ENCODE measurements around the gene CIBAR2.
A peak's percentile ranks its signal among the peaks of the same experiment; 100 is the strongest.
"Not testable (repeated sequence)": the region's sequence is repeated elsewhere in the genome, so short reads cannot be mapped to it uniquely, and the experiment has no call there.

The CIBAR2 gene

GRCh38 chr16:85057212-85057889 is 54.9 kb downstream of the CIBAR2 start:
- Histone ChIP-seq H3K9ac (ENCODE audit: low read length) (no peak overlapping the region), H2AFZ (ENCODE audit: low read depth, low read length) (no peak overlapping the region), H3K27me3 (ENCODE audit: low read depth, low read length) (peaks cover 38% of the 10 kb centered on the region), H3K9me3 (ENCODE audit: insufficient read depth, low read length) (no peaks in the 10 kb centered on the region), H3K36me3 (replicated peaks; ENCODE audit: low read depth, low read length) (no peaks in the 10 kb centered on the region), H3K4me2 (ENCODE audit: low read length) (no peak overlapping the region), H3K79me2 (ENCODE audit: low read length) (no peaks in the 10 kb centered on the region), H3K27ac (ENCODE audit: low read length) (no peak overlapping the region), H3K4me3 (ENCODE audit: low read length) (no peak overlapping the region), H4K20me1 (ENCODE audit: insufficient read depth, low read length) (no peaks in the 10 kb centered on the region), H3K4me1 (ENCODE audit: low read length) (peaks cover 9% of the 10 kb centered on the region)
- TF ChIP-seq EZH2phosphoT487 (IDR thresholded peaks at IDR 0.05; ENCODE audit: low read depth), result no peak
- TF ChIP-seq, protein P1, sequence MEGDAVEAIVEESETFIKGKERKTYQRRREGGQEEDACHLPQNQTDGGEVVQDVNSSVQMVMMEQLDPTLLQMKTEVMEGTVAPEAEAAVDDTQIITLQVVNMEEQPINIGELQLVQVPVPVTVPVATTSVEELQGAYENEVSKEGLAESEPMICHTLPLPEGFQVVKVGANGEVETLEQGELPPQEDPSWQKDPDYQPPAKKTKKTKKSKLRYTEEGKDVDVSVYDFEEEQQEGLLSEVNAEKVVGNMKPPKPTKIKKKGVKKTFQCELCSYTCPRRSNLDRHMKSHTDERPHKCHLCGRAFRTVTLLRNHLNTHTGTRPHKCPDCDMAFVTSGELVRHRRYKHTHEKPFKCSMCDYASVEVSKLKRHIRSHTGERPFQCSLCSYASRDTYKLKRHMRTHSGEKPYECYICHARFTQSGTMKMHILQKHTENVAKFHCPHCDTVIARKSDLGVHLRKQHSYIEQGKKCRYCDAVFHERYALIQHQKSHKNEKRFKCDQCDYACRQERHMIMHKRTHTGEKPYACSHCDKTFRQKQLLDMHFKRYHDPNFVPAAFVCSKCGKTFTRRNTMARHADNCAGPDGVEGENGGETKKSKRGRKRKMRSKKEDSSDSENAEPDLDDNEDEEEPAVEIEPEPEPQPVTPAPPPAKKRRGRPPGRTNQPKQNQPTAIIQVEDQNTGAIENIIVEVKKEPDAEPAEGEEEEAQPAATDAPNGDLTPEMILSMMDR (IDR thresholded peaks at IDR 0.05; ENCODE audit: low read depth, low read length), result 0 out of 2 replicates have a peak, but pooled peaks have one; percentile 6

GRCh38 chr16:85056211-85056748 is 56.0 kb downstream of the CIBAR2 start:
- no peaks in the 10 kb centered on the region for H3K79me2 ChIP-seq (ENCODE audit: low read length)
- no peak for TF ChIP-seq EZH2phosphoT487 (IDR thresholded peaks at IDR 0.05; ENCODE audit: low read depth)
- TF ChIP-seq, protein P1 (IDR thresholded peaks at IDR 0.05; ENCODE audit: low read depth, low read length), result peak; percentile 24

DNA sequence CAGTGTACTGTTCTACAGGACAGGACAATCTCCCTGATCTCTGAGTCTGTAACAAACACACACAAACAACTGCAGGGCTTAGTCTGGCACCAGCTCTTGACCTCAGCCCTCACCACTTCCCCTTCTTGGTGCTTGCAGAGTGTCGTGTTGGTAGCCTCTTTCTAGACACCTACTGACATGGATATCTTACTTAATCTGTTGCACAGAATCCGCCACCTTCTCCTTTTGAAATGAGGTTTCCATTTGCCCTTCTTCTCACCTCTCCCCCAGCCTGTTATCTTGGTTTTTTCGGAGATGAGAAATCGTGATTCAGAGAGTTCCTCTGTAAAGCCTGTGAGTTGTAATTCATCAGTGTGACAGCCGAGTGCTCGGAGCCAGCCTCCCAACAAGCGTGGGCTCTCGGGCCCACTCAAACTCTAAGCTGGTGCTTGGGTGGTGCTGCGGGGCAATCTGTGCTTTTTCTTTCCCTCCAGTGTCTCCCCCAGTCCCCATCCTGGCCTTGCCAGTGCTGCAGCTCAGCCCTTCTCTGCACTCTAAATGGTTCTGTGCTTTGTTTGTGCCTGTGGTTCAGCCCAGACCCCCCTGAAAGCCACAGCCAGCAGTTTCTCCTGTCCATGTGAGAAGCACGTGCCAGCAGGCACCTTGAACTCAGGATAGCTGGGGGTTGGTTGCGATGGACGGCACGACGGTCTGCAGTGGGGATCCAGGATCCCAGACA is 56.6 kb downstream of the CIBAR2 start:
- Histone ChIP-seq H3K4me1 (ENCODE audit: low read length) (peaks cover 9% of the 10 kb centered on the region), H3K9ac (ENCODE audit: low read length) (no peak overlapping the region; the same call in 1 of the 2 replicates), H3K79me2 (ENCODE audit: low read length) (no peaks in the 10 kb centered on the region), H4K20me1 (ENCODE audit: insufficient read depth, low read length) (no peaks in the 10 kb centered on the region), H3K27me3 (ENCODE audit: low read depth, low read length) (peaks cover 36% of the 10 kb centered on the region), H3K4me3 (ENCODE audit: low read length) (peak overlapping the region; percentile 61), H3K4me2 (ENCODE audit: low read length) (peak overlapping the region; percentile 76), H3K27ac (ENCODE audit: low read length) (no peak overlapping the region), H3K36me3 (replicated peaks; ENCODE audit: low read depth, low read length) (no peaks in the 10 kb centered on the region), H3K9me3 (ENCODE audit: insufficient read depth, low read length) (no peaks in the 10 kb centered on the region), H2AFZ (ENCODE audit: low read depth, low read length) (peak overlapping the region; percentile 75)
- TF ChIP-seq, protein P1 (IDR thresholded peaks at IDR 0.05; ENCODE audit: low read depth, low read length), result no peak
- no peak for TF ChIP-seq EZH2phosphoT487 (IDR thresholded peaks at IDR 0.05; ENCODE audit: low read depth)

More at GRCh38 chr16:85056211-85056748, 56.0 kb downstream of the CIBAR2 start:
- Histone ChIP-seq H3K27ac (ENCODE audit: low read length) (no peak overlapping the region), H2AFZ (ENCODE audit: low read depth, low read length) (no peak overlapping the region), H3K4me1 (ENCODE audit: low read length) (peaks cover 9% of the 10 kb centered on the region), H3K4me2 (ENCODE audit: low read length) (peak overlapping the region; percentile 76; the same call in 1 of the 2 replicates), H3K9me3 (ENCODE audit: insufficient read depth, low read length) (no peaks in the 10 kb centered on the region), H4K20me1 (ENCODE audit: insufficient read depth, low read length) (no peaks in the 10 kb centered on the region), H3K27me3 (ENCODE audit: low read depth, low read length) (peaks cover 35% of the 10 kb centered on the region), H3K9ac (ENCODE audit: low read length) (no peak overlapping the region), H3K4me3 (ENCODE audit: low read length) (peak overlapping the region; percentile 61), H3K36me3 (replicated peaks; ENCODE audit: low read depth, low read length) (no peaks in the 10 kb centered on the region)

GRCh38 chr16:85054948-85055492 is 57.3 kb downstream of the CIBAR2 start:
- H2AFZ ChIP-seq (ENCODE audit: low read depth, low read length), result no peak overlapping the region; the same call in 1 of the 2 replicates
- no peak overlapping the region for H3K9ac ChIP-seq (ENCODE audit: low read length)
- H3K4me1 ChIP-seq (ENCODE audit: low read length), result peaks cover 9% of the 10 kb centered on the region
- no peak overlapping the region for H3K27ac ChIP-seq (ENCODE audit: low read length)
- no peaks in the 10 kb centered on the region for H3K36me3 ChIP-seq (replicated peaks; ENCODE audit: low read depth, low read length)
- H3K4me2 ChIP-seq (ENCODE audit: low read length), result peak overlapping the region; percentile 76
- H3K79me2 ChIP-seq (ENCODE audit: low read length), result no peaks in the 10 kb centered on the region
- TF ChIP-seq, protein P1 (IDR thresholded peaks at IDR 0.05; ENCODE audit: low read depth, low read length), result no peak
- TF ChIP-seq EZH2phosphoT487 (IDR thresholded peaks at IDR 0.05; ENCODE audit: low read depth), result no peak
- peaks cover 38% of the 10 kb centered on the region for H3K27me3 ChIP-seq (ENCODE audit: low read depth, low read length)
- H4K20me1 ChIP-seq (ENCODE audit: insufficient read depth, low read length), result no peaks in the 10 kb centered on the region
- H3K4me3 ChIP-seq (ENCODE audit: low read length), result peak overlapping the region; percentile 61
- no peaks in the 10 kb centered on the region for H3K9me3 ChIP-seq (ENCODE audit: insufficient read depth, low read length)

DNA sequence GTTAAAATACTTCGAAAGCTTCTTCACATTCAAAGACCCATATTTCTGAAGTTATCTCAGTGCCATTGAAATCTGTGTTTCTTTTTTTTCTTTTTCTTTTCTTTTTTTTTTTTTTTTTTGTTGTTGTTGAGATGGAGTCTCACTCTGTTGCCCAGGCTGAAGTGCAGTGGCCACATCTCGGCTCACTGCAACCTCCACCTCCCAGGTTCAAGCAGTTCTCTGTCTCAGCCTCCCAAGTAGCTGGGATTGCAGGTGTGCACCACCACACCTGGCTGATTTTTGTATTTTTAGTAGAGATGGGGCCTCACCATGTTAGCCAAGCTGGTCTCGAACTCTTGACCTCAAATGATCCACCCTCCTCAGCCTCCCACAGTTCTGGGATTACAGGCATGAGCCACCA is 58.0 kb downstream of the CIBAR2 start:
- not testable (repeated sequence) for H3K79me2 ChIP-seq (ENCODE audit: low read length); H3K36me3 ChIP-seq (replicated peaks; ENCODE audit: low read depth, low read length); H3K9me3 ChIP-seq (ENCODE audit: insufficient read depth, low read length); H3K4me2 ChIP-seq (ENCODE audit: low read length); H3K4me1 ChIP-seq (ENCODE audit: low read length); H4K20me1 ChIP-seq (ENCODE audit: insufficient read depth, low read length); H3K4me3 ChIP-seq (ENCODE audit: low read length); H3K27ac ChIP-seq (ENCODE audit: low read length); H3K9ac ChIP-seq (ENCODE audit: low read length); H2AFZ ChIP-seq (ENCODE audit: low read depth, low read length)
- peaks cover 38% of the 10 kb centered on the region for H3K27me3 ChIP-seq (ENCODE audit: low read depth, low read length)

All from OCI-LY3 (cell line).